Hematopoietic multipotent progenitor cell treated with erythropoietin and hydrocortisone succinate and interleukin-3 and kit ligand, for 17 days (in vitro differentiated cells): ENCODE data around the gene CDH10.

Experiments used
- DNase-seq: peaks from one replicate; pipeline ENCODE4 v3.0.0-alpha.2; 2015; ENCODE audit warnings: low spot score

Gene CDH10

DNA sequence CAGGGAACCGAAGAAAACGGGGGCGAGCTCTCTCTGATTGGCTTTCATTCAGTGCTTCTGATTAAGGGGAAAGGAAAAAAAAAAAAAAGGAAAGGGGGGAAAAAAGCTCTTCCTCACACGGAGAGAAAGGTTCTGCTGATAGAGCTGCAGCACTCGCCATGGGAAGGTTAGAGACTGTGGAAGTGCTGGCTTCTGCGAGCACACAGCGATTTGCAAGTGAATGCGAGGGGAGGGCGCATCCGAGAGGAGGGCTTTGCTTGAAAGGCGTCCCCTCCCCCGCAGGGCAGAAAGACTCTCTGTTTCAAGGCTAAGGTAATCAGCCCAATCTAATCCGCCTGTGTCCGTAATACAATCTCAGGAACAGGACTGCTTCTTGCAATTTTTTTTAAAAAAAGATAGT, at the start of gene CDH10:
TSS of gene CDH10 (minus strand) at position 218 of the 400 bp plus-strand sequence. CDS start 51,488 bp downstream, outside the sequence.
- no peak for DNase-seq

DNA sequence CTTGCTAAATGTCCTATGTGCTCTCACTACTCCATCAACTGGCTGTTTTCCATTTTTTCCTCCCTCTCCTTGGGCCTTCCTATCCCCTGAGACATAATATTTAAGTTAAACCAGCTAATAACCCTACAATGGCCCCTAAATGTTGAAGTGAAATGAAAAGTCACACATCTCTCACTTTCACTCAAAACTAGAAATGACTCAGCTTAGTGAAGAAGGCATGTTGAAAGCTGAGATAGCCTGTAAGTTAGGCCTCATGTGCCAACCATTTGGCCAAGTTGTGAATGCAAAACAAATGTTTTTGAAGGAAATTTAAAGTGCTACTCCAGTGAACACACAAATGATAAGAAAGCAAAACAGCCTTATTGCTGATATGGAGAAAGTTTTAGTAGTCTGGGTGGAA, 48.8 kb upstream of the CDH10 start:
- no peak for DNase-seq

DNA sequence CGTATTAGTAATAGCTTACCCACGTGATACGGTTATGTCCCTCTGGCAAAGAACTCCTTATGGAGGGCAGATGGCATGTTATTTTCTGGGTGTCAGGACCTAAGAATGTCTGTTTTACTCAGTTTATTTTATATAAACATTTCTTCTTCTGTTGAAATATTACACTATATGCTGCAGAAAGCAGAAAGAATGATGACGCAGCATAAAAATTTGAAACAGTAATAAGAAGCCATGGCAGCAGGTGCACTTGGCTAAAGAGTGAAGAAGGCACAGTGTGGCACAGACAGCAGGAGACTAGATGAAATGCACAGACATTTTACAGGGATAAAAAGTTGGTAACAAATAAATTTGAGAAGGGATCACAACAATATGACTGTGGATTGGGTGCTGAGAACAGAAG, 46.3 kb upstream of the CDH10 start:
- DNase-seq, result no peak

- no peak for DNase-seq
Observed at GRCh38 chr5:24681106-24681505, 36.3 kb upstream of the CDH10 start.

DNA sequence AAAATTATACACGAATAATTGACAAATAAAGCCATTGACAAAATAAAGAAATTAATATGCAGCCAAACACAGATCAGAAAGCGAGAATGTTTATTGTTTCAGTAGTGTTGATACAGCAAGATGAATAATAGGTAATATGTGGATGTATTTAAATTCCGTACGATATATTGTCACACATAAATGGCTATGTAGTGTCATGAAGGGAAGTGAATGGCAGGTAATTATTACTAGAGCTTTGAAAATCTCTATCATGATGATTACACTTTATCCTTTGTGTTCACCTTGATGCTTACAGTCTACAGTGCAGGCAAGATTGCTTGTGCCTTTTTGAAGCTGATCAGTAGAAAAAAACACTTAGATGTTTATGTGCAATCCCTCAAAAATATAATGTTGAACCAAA, 23.3 kb upstream of the CDH10 start:
- DNase-seq, result no peak

- DNase-seq, result no peak
Observed at GRCh38 chr5:24649531-24649930, 4.8 kb upstream of the CDH10 start.

- DNase-seq, result no peak
Observed at GRCh38 chr5:24646915-24647314, 2.1 kb upstream of the CDH10 start.

- DNase-seq, result no peak
Observed at GRCh38 chr5:24645483-24645882, 705 bp upstream of the CDH10 start.

GRCh38 chr5:24643880-24644279, 898 bp downstream of the CDH10 start:
- no peak for DNase-seq

DNA sequence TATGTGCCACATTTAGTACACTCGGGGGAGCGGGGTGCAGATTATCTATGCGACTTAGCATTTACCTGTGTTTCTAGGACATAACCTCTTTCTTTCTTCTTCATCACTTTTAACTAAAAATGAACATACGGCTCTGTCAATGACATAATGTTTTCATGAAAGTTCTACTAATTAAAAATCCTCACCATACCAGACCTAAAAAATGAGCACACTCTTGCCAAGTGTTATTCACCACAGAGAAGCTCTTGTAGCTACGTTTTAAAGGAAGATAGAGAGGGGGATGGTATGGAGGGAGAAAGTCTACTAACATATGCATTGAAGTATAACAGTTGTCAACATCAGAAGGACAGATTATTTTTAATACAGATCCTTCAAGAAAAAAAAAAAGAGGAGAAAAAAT, 1.6 kb downstream of the CDH10 start:
- DNase-seq, result no peak

GRCh38 chr5:24642022-24642421, 2.8 kb downstream of the CDH10 start:
- no peak for DNase-seq

- DNase-seq, result no peak
Observed at GRCh38 chr5:24635209-24635608, 9.6 kb downstream of the CDH10 start.

DNA sequence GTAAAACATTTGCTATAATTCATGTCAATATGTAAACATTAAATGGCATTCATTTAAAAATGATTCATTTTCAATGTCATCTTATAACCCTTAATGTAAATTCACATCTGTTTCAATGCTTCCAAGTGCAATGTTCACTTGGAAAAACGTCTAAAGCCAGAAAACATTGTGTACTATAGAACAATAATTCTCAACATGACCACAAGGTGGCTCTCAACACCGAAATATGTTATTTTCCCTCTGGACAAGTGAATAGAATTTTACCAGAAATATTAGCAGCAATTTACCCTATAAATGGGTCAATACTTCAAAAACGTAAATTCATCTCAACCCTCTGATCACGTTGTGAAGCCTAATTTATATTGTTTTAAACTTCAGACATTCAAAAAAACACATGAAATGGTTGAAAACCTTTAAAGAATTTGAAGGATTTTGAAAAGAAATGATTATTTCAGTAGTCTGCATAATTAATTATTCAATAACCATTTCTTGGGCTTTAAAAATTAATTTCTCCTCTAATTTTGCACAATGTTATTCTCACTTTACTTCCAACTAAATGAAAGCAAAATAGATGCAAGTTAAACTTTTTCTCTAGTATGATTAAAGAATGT, 11.0 kb downstream of the CDH10 start:
- DNase-seq, result peak; percentile 5

DNA sequence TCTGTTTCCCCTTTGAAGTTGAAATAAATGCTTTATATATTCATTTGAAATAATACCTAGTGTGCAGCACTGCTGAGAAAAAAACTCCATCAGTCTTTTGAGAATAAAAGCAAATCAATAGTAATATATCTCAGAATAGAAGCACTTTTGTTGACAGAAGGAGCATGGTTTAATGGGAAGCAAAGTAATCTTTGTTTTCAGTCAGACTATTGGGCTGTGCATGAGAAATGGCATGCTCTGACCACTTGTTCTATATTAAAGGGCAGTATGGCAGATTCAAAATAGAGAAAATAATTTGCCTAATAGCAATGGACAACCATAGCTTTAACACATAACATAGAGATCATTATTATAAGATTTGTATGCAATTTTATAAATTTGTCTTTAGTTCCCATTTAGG, 12.4 kb downstream of the CDH10 start:
- DNase-seq, result no peak

DNA sequence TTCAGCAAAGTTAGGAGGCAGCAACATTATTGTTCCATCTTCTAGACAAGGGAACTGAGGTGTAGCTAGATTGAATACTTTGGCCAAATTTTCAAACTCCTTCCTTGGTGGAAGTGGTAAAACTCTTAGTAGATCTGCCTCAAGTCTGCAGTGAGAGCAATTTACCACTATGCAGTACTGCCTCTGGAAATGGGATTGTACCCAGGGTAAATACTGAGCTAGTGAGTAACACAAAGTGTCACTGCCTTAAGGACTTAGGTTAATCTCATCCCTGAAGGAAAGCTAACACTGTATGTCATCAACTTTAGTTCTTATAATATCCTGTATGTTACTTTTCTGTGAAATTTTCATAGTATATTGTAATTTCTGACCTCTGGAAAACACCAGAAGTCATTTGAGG, 13.9 kb downstream of the CDH10 start:
- no peak for DNase-seq

GRCh38 chr5:24629798-24630197, 15.0 kb downstream of the CDH10 start:
- DNase-seq, result no peak

DNA sequence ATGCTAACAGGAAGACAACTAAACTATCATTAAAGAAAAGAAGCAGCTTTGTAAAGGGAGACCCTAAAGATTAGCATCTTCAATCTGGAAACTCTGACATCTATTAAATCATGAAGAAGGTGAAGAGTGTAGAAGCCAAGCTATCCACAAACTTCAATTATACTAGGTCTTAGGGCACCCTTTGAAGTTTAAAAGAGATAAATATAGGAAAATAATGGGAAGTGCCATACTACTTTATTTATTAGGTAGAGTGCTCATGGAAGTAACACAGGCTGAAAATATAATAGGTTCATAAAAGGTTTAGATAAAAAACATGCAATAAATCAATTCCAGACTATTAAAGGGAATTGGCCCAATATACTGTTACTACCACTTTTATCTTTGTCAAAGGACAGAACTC, 19.9 kb downstream of the CDH10 start:
- DNase-seq, result no peak

GRCh38 chr5:24623624-24624023, 21.2 kb downstream of the CDH10 start:
- no peak for DNase-seq

- no peak for DNase-seq
Observed at GRCh38 chr5:24623031-24623430, 21.7 kb downstream of the CDH10 start.

- DNase-seq, result no peak
Observed at GRCh38 chr5:24621792-24622191, 23.0 kb downstream of the CDH10 start.

DNA sequence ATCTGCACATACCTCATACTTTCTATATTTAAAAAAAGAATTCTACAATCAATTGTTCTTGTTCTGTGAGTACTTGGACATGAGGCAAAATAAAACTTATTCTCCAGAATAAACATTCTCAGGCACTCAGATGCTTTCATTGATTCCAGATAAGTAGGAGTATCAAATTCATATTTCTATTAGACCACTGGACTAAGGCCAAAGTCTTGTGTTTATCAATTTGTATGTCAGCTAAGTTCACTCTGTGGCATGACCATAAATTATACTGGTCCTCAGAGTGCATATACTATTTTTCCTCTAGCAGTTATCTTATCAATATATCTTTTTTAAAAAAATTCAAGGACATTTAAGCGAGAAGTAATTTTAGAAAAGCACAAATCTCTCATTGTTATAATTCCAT, 28.2 kb downstream of the CDH10 start:
- DNase-seq, result no peak

GRCh38 chr5:24615159-24615558, 29.6 kb downstream of the CDH10 start:
- no peak for DNase-seq

- no peak for DNase-seq
Observed at GRCh38 chr5:24609706-24610105, 35.1 kb downstream of the CDH10 start.

DNA sequence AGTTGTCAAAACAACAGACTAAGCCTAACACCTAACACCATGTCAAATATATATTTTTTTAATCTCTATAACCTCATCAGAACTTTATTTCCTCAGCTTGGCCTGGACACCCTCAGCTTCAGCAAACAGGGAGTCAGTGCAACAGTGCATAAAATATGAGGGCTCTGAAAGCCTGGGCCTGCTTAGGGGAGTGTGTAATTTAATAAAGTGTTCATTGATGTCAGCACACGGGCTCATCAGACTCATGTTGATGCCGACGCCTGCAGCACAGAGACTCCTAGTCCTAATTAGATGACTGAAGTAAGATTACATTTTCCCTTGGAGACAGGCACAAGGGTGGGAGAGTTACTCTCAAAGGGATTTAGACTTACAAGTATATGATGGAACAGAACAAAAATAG, 37.8 kb downstream of the CDH10 start:
- no peak for DNase-seq

GRCh38 chr5:24602188-24602587, 42.6 kb downstream of the CDH10 start:
- DNase-seq, result no peak
